Stimulated activated CD4-positive, alpha-beta T cell treated with anti-CD3 and anti-CD28 coated beads, Interleukin-2, amount 100 ng/mL, for 48 hours (primary cell): ENCODE measurements around the gene PAX1.

Experiments
- DNase-seq, 2 donors: peaks; one replicate each; pipeline ENCODE4 v3.0.0-alpha.2; 2020

Gene PAX1

DNA sequence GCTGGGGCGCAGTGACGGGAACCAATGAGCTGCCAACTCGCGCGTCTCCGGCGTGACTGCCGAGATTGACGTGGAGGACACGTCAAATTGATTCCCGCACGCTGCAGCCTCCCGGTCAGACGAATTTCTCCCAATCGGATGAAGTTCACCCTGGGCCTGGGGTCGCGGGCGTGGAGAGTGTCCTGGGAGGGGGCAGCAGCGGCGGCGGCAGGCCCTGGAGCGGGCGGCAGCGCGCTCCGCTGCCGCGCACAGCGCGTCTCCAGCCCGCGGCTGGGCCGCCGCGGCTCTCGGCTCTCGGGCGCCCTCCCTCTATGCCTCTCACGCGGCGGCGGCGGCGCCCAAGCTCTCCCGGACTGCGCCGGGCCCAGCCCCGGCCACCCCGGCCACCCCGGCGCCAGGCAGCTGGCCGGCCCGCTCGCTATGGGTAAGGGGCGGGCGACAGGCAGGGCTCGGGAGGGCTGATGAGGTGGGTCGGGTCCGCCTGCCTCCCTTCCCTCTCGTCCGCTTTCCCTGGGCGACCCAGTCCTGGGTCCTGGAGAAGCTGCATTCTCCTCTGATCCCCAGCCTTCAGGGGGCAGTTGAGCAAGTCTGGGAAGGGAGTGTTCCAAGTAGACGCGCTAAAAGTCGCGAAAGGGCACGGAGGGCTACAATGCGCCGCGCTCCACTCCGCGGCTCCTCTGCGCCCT is at the start of gene PAX1:
Gene PAX1, plus strand, starts transcription at position 90 of the 686 bp plus-strand sequence. Its CDS starts 49 bp downstream, at position 139.
- DNase-seq: no peak

DNA sequence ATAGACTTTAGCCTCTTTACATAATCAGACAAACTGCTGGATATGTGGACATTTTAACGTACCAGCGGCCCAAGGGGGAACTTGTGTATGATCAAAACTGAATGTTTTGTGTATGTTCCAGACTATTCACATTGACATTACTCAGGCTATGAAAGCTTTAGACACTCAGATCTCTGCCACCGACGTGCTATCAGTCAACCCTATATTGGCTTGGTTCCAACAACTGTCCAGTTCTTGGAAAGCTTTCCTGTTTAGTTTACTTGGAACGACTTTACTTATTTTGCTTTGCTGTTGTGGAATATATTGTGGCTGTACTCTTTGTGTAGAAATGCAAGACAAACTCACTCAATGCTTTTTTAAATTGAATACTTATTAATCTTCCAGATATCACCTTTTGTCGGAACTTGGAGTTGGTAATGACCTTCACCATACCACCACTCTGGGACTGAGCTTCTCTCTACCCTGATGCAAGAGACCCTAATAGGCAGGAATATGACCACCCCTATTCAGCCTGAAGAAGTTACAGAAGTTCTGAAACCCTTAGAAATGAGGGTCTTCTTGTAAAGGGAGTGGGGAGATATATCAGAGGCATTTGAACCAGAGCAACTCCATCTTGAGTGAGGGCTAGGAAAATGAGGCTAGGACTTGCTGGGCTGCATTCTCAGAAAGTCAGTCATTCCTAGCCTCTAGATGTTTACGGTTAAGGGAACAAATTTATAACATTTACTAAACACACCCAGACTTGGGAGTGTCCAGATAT is 49.0 kb upstream of the PAX1 start:
- DNase-seq: no peak

- DNase-seq: no peak
These were observed 43.9 kb upstream of the PAX1 start for GRCh38 chr20:21661488-21662055.

GRCh38 chr20:21663465-21663864 is 42.0 kb upstream of the PAX1 start:
- DNase-seq: no peak

DNA sequence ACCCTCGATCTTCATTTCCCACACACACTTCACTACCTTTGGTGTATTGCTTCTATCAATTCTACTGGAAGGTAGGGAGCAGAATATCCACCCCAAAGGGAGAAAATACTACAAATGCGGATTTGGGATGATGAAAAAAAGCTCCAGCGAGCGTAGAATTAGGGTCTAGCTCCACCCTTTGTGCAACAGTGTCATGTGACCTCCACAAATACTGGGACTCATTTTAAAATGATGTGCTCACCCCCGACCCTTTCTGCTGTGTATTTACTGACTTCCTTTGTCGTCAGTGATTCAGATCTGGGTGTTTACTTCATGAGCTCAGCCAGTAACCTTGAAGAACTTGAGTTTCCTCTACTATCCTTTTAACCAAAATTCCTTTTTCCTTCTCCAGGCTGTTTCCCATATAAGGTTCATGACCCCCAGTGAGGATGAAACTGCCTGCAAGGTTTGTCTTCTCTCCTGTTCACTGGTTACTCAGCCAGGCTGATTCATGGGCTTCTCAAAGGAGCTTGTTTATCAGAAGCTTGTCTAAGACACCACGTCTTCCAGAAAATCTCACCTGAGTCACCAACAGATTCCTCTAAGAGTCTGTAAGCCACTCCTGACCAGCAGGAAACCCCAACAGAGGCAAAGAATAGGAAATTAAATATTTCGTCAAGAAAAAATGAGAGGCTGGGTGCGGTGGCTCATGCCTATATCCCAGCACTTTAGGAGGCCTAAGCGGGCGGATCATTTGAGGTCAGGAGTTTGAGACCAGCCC is 39.6 kb upstream of the PAX1 start:
- DNase-seq: no peak

GRCh38 chr20:21670126-21670525 is 35.3 kb upstream of the PAX1 start:
- DNase-seq: no peak

DNA sequence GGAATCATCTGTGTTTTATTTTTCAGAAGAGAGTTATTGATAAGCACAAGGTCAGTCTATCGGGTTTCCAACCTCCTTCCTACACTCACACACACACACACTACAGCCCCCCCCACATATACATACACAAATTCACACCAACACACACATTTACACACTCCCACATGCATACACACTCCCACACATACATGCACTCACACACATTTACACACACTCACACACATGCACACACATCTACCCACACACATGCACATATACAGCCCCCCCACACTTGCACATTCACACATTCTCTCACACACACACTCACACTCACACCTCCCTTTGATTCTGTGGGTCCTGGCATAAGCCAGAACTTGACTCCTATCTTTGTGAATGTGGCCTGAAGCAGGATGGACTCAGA is 34.5 kb upstream of the PAX1 start:
- no peak for DNase-seq

DNA sequence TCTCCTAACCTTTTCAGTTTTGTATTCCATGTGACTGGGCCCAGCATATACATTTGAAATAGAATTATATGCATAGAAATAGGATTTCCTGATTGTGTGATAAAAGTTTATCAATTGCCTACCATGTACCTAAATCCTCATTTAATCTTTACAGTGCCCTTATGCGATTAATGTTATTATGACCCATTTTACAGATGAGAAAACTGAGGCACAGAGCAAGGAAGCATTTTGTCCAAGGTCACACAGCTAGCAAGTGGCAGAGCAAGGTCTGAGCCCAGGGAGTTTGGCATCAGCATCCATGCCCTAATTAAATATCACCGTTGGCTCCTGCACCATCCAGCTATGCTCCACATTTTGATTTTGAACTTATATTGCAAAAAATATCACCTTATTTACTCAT is 28.2 kb upstream of the PAX1 start:
- DNase-seq: no peak

GRCh38 chr20:21677781-21678180 is 27.7 kb upstream of the PAX1 start:
- no peak for DNase-seq

- no peak for DNase-seq
These were observed 24.1 kb upstream of the PAX1 start for GRCh38 chr20:21681234-21681921.

DNA sequence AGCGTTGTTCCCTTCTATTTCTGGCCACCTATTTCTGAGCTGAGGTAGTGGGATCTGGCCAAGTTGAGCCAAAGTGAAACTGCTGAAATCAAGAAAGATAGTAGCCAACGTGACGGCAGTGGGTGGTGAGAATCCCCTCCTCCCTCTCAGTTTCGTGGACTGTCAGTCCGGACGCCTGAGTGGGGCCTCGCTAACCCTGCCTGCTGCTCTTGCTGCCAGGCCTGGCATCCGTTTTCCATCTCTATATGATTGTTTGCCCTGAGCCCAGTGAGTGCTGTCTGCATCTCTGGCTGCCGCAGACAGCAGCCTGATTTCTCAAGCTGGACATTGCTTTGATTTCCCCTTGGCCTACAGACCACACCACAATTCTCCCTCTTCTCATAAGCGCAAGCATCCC is 23.5 kb upstream of the PAX1 start:
- DNase-seq: no peak

- DNase-seq: no peak
These were observed 22.9 kb upstream of the PAX1 start for GRCh38 chr20:21682521-21682954.

GRCh38 chr20:21684671-21685070 is 20.8 kb upstream of the PAX1 start:
- DNase-seq: no peak

DNA sequence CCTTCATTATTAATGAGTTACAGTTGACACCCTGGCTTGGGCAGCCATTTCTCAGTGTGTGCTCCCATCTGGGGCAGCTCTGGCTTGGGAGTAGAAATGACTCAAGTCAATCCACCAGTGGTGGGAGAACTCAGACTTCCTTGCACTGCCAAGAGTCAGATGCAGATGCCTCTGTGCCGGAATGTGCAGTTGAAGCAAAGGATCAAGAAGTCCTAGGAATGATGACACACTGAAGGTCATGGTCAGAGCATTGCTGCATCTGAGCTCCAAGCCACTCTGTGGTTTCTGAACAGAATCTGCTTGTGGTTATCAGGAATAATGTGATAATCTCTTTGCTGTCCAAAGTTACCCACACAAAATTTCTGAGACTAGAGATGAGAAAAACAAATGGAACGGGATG is 19.5 kb upstream of the PAX1 start:
- DNase-seq: no peak

- DNase-seq: no peak
These were observed 12.1 kb upstream of the PAX1 start for GRCh38 chr20:21693322-21693721.

DNA sequence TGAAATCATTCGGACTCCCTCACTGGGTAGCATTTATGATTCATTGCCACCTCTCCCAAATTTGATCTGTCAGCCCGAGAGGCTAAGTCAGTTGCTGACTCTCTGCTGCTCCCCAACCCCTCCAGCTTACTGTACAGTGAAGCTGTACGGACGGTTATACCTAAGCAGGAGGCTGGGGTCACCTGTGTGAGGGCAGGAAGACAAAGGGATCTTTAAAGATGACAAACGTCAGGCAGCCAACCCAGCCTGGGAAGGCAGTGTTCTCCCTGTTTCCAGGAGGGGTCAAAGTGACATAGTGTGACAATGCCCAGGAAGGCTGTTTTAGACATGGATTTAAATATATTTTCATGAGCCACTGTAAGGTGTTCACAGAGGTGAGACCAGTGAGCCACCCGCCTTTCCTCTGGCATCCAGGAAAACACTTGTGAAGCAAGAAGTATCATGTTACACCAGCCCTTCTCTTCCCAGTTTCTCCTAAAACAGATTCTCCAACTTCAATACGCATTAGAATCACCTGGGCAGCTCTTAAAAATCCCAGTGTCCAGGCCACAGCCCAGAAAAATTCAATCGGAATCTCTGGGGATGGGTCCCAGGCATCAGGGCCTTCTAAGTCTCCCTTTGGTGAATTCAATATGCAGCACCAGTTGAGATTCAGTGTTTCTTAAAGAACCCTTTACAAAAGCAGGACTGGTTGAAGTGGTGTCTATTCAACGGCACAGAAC is 6.8 kb upstream of the PAX1 start:
- DNase-seq: no peak

DNA sequence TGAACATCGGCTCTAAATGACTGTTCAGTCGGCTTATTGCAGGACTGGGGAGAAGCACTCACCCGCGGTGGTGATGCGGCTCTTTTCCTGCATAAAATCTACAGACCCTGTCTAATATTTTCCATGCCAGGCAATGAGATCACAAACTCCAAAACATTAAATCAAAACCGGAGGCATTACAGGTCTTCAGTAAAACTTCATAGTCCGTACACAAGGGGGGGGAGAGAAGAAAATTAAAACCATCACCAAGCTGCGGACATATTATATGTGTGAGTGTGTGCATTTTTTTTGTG is 6.3 kb upstream of the PAX1 start:
- DNase-seq: no peak

DNA sequence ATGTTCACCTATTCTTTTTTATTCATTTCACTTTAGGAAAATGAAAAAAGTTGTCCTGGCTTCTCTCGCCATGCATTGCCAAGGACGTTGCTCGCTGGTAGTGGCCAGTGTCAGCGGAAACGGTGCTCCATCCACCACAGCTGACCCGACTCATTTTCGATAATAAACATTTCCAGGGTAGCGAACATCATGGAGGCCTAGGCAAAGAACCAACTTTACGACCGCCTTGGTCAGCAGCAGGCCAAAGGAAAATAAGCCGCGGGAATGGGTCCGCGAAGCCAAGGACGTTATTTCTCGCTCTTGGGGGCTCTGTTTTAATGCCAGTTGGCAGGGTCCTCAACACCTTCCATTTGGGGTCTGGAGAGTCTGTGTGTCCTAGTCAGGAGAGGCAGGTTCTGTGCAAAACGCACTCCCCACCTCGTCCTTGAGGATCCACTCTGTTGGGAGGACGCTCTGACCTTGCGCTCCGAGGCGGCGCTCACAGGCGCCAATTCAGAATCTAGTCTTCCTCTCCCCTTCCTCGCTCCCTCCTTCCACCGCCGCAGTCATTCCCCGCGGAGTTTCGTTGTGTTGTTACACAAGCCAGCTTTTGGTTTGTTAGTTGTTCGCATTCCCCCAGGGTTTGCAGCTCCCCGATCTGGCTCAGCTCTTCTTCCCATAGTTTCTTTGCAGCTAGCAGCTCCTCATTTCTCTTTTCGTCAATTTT is 4.1 kb upstream of the PAX1 start:
- DNase-seq: no peak

- no peak for DNase-seq
These were observed 3.4 kb upstream of the PAX1 start for GRCh38 chr20:21702016-21702415.

DNA sequence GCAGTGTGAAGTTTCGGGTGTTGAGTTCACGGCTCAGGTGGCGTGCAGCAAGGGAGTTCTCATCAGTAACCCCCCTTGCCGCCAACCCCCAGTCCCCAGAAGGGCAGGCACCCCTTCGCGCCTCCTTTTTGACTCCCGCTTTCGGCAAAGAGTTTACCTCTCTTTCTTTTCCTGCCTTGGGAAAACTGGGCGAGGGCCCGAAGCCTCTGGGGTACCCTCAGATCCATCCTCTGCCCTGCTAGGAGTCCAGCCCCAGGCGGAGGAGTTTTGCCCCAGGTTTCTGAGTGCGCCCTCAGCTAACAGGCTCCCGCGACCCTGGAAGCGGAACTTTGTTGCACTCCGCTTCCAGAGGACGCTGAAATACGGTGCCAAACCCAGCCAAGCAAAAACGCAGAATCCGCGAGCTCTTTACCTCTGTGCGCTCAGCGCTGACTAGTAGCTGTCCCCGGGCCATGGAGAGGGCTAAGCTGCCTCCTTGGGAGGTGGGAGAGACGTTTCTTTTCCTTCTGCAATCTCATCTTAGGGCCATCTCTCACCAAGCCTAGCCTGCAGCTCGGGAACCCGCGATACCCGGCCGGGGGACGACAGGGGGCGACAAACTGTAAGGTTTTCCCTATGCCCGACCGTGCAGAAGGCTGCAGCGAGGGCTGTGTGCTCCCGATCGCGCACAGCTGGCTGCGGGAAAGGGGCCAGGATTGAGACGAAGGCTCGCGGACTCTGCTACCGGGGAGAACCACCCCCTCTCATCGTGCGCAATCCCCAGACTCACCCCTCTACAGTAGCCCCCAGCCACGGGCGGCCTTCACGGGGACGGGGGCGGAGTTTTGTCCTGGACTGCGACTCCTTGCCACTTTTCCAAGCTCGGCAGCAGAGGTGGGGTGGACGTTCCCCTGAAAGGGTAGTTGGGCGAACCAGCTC is 2.7 kb upstream of the PAX1 start:
- DNase-seq: peak; percentile 53
